GM10847 (cell line): ENCODE measurements around the gene CTCF.

Experiments used
- POLR2A ChIP-seq: IDR thresholded peaks from 2 replicates; pipeline ENCODE4 v1.6.1; 2011; ENCODE audit not compliant: insufficient read length; ENCODE audit errors: extremely low read depth

Gene CTCF

DNA sequence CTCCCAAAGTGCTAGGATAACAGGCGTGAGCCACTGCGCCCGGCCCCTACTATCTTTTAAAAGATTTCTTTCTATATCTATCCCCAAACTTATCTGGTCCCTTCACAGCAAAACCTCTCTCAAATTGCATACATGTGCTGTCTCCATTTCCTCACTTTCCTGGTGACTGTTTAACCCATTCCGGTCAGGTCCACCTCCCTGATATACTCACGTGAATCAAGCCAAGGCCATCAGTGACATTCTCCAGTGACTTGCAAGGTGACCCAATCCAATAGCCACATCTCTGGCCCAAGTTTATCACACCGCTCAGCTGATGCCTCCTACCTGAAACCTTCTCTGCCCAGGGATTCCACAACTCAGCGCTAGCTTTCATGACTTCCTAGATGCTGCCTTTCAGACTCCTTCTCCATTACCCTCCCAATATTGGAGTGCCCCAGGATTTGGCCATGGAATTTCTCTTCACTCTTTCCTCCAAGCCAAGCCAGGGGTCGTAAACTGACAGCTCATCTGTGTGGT is 1.4 kb upstream of the CTCF start:
- no peak for TF ChIP-seq POLR2A

DNA sequence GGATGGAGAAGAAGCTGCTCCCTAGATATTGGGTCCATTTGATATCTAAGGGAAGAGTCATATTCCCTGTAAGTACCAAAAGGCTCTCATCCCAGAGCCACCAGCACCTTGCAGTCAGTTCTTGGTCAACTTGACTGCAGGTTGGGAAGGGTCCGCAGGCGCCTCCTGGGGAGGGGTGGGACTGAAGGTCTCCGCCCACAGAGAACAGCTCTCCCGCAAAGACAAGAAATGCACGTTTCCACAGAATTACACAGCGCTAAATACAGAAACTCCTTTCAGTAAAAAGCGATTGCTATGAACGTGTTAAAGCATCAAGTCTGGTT is 864 bp upstream of the CTCF start:
- no peak for TF ChIP-seq POLR2A

DNA sequence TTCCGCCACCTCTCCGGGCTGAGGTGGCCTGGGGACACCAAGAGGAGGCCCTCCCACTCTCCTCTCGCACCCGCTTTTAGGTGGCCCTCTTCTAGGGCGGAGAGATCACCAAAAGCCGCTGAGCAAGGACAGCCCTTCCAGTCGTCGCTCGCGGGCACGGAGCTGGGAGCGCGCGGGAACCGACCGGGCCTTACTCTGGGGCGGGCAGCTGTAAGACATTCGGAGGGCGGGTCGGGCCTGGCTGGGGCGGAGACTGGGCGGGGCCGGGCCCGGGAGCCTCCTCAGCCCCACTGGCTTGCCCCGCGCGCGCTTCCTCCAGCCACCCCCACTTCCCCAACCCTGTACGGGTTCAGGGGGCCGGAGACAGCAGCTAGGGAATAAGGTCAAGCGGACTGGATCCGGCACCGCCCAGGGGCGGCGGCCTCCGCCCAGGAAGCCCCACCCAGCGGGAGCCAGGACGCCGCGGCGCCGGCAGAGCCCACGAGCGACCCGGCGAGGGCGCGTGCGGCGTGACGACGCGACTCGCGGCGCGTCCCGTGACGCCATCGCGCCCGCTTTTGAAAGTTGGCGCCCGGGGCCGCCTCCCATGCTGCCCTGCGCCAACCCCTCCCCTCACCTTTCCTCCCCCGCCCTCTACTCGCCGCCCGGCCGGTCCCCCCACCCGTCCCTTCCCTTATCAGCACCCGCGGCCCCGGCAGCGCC is 351 bp upstream of the CTCF start:
- TF ChIP-seq POLR2A: peak; percentile 90

DNA sequence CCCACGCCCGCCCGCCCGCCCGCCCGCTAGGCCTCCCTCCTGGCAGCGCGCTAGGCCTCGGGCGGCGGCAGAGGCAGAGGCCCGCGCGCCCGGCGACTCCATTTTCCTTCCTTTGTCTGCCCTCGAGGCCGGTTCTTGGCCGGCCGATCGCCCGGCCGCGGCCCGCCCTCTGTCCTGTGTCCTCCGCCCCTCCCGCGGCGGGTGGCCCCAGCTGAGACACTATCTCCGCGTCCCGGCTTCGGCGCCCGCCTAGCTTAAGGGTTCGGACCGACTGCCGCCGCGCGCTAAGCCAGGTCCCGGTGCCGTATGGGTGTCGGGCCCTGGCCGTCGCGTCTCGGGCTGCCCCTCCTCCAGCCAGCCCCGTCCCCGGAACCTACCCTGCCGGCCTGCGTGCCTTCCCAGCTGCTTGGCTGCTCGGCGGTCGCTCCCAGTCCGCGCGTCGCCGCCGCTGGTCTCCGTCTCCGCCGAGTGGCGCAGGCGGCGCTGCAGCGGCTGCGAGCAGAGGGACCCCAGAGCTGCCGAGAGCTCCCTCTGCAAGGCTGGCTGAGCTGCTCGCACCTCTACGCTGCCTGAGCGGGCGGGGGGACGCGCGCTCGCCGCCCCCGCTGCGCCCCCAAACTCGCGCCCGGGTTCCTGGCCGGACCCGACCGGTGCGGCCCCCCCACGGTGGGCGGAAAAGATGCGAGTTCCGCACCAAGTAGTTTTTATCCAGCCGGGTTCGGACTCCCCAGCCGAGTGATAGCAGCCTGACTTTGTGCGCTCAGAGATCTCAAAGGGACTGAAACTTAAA is 787 bp downstream of the CTCF start:
- peak; percentile 63 for TF ChIP-seq POLR2A

DNA sequence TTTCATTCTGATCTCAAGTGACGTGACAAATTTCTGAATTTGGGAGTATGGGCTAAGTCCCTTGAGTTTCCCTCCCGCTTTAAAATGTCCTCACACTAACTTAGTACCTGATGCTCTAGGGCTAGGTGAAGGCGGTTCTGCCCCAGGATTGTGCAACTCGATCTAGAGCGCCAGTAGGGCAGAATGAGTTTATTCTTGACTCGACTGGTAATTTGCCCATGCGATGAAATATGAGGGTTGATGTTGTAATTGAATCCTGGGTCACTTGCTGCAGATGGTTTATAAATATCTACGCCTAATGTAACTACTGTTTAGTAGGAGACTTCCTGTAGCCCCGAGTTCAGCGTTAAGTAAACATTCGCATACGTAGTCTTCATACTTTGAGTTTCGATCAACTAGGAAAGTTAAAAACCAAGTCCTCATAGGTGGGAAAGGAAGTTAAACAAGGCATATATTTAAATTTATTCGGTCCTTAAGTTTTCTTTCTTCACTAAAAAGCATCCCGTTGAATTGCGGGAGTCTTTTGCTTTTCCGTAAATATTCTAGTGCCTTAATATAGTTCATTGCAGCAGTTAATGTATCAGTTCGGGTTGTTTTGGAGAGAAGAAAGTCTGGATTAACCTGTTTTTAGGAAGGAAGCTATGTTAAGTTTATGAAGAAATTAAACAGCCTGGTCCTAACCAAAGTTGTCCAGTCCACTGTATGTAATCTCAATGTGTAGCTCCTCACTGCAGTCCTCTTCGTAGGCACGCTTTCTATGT is 1.6 kb downstream of the CTCF start:
- no peak for TF ChIP-seq POLR2A

DNA sequence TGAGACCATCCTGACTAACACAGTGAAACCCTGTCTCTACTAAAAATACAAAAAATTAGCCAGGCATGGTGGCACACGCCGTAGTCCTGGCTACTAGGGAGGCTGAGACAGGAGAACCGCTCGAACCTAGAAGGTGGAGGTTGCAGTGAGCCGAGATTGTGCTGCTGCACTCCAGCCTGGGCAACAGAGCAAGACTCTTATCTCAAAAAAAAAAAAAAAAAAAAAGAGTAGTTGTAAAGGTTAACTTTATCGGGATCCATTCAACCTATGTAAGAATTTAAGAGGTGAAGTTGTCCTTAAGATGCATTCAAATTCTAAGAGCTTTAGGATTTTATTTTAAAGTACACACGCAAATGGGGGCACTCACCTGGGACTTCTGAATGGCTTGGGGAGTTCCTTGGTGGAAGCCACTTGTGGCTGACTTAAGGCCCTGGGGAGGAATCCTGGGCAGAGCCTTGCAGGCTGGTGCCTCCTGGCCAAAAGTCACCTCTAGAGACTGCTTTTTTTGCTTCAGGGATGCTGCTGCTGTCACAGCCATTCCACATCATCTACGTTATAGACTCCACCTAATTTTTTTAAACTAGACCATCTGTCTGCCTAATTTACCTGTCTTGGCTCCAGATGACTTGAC is 3.3 kb downstream of the CTCF start:
- no peak for TF ChIP-seq POLR2A

DNA sequence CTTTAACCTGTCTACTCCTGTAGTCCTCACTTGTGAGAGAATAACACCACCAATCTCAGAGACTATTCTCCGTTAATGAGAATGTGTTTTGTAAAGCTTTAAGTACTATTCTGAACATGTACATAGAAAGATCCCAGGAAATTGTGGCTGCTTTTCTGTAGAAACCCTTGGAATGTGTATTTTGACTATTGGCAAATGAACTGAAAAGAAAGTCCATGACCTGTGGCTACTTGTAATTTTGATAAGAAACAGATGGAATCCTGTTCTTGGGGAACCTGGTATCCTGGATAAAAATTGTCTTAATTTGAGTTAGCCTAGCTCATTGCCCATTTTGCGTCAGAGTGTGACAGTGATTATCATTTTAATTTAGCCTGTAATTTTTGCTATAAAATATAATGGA is 9.1 kb downstream of the CTCF start:
- TF ChIP-seq POLR2A: no peak

DNA sequence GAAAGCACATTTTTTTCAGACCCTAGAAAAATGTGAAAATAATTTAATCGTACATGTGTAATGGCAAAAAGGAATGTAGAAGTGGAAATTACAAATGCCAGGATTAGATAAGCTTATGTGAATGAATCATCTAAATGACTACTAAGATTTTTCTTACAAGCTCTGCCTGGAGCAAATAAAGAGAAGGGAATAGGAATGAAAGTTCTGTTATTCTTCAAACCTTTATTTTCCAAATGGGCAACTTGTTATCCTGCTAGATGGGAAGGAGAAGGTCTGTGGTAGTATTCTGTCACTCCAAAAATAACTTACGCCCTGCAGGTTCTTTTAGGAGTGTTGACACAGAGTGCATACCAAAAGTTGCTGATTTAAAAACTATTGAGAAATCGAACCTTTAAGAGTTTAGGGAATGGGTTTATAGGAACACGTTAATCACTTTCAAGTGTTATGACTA is 9.7 kb downstream of the CTCF start:
- no peak for TF ChIP-seq POLR2A

DNA sequence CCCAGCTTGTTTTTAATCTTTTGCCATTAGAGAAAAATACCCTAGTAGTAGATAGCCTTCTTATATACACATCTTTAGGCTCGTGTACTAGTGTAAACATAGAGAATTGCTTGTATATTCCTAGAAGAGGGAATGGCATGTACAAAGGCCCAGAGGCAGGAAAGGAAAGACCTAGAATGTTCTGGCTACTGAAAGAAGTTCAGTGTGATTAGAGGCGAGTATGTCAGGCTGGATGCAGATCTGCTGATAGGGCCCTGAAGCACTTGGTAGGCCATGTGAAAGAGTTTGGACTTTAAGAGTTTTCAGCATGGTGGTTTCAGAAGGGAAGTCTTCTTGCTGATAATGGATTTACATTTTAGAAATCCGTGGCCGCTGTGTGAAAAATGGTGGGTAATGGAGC is 17.4 kb downstream of the CTCF start:
- TF ChIP-seq POLR2A: no peak

DNA sequence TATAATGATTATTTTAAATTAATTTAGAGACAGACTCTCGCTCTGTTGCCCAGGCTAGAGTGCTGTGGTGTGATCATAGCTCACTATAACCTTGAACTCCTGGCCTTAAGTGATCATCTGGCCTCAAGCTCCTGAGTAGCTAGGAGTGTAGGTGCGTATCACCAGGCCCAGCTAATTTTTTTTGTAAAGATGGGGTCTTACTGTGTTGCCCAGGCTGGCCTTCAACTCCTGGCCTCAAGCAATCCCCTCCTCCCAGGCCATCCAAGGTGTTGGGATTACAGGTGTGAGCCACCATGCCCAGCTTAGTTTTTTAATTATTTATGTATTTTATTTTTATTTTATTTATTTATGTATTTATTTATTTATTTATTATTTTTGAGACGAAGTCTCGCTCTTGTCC is 17.9 kb downstream of the CTCF start:
- TF ChIP-seq POLR2A: no peak

DNA sequence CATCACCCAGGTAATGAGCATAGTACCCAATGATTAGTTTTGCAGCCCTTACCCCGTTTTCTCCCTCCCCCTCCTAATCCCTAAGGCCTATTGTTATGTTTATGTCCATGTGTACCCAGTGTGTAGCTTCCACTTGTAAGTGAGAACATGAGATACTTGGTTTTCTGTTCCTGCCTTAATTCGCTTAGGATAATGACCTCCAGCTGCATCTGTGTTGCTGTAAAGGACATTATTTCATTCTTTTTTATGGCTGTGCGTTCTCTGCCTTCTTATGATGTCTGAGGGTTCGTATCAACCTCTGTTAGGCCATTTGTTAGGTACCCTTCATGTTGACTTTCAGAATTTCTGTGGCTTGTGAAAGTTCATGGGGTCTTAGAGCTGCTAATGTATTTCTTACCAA is 31.0 kb downstream of the CTCF start:
- TF ChIP-seq POLR2A: no peak

DNA sequence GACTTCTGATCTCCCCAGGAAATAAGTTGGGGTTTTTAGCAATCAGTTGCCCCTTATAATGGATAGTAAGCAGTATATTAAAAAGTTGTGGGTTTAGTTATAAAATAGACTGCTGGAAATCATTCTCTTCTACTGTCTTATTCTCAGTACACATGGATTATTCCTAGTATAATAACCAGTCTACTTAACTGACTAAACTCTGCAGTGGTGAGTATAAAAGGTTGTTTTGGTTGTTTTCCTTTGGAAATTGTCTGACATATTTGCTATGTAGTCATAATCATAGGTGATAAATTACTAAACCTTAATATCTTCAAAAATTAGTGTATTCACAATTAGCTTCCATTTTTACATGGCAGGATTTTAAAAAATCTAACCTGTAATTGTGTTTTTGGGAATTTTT is 31.4 kb downstream of the CTCF start:
- TF ChIP-seq POLR2A: no peak

DNA sequence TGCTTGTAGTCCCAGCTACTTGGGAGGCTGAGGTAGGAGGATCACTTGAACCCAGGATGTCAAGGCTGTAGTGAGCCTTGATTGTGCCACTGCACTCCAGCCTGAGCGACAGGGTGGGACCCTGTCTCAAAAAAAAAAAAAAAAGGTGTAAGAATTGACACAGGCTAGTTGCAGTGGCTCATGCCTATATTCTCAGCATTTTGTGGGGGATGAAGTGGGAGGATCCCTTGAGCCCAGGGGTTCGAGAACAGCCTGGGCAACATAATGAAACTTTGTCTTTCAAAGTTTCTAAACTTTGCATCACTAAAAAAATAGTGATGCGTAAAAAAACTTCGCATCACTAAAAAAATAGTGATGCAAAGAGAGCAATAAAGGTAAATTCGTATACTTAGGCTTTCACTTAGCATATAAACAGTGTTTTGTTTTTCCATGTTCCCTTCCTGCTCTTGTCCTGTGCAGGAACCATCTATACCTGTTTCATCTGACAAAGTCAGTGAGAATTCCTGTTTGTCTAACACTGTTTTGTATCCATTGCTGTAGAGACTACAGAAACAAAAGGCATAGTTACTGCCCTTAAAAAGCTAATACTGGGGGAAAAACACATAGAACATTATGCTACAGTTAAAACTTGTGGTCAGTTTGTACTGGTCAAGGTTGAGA is 32.1 kb downstream of the CTCF start:
- no peak for TF ChIP-seq POLR2A

DNA sequence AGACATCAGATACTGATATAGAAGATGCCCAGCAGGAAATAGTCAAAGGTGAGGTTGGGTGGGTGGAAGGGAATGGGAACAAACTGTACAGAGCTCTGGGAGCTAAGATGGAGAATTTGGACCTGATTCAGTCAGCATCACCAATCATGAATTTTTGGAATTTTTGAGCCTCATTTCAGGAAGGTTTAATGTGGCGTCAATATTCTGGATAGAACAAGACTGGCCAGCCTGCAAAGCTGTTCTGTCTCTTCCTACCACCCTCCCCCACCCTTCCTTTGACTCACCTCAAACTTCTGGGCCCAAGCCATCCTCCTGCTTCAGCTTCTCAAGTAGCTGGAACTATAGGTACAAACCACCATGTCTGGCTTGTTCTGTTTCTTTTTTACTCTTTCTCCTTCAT is 32.6 kb downstream of the CTCF start:
- no peak for TF ChIP-seq POLR2A

DNA sequence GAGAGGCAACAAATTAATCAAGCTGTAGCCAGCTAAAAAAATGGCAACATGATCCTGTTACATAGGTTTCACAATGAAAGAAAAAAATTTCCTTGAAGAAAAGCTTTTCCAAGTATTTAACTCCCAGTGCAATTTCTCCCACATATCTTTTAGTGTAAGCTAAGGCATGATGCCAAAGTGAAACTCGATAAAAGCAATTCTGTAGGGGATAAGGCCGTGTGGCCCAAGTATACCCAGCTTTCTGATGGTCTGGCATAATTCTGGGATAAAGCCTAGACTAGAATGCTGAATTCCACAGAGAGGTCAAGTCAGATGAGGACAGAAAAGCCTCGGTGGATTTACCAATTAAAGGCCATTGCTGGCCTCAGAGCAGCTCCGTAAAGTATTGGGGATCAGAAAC is 36.2 kb downstream of the CTCF start:
- TF ChIP-seq POLR2A: no peak
